HL-60 (cell line): Measurements from ENCODE around the gene NRL.
"Not testable (repeated sequence)": the region's sequence is repeated elsewhere in the genome, so short reads cannot be mapped to it uniquely, and the experiment has no call there.

Experiments
- DNase-seq, 2 experiments: peaks; one replicate each; pipeline ENCODE4 v3.0.0-alpha.2; 2010 to 2020; ENCODE audit warnings: low read depth in 1 of 2, low spot score in 1 of 2
- H3K27ac ChIP-seq: fragments of 250-450 bp; sonication (Bioruptor Pico); replicated peaks from 2 replicates; pipeline ENCODE4 v1.5.1; 2020; ENCODE audit warnings: mild to moderate bottlenecking, moderate library complexity
- H3K27me3 ChIP-seq: fragments of 250-450 bp; sonication (Bioruptor Pico); 2 replicates; pipeline ENCODE4 v1.5.1; 2021; ENCODE audit warnings: mild to moderate bottlenecking, moderate library complexity; ENCODE audit not compliant: insufficient read depth, poor library complexity, severe bottlenecking
- H3K4me3 ChIP-seq: replicated peaks from 2 replicates; pipeline ENCODE4 v1.5.1; 2011; ENCODE audit warnings: mild to moderate bottlenecking, control low read depth, low read length; ENCODE audit not compliant: insufficient read depth
- GABPA ChIP-seq: IDR thresholded peaks from 2 replicates; pipeline ENCODE4 v1.6.1; 2012; ENCODE audit warnings: low read depth
- POLR2AphosphoS5 ChIP-seq: IDR thresholded peaks from 2 replicates; pipeline ENCODE4 v1.6.1; 2012; ENCODE audit warnings: low read depth
- SPI1 ChIP-seq: IDR thresholded peaks from 2 replicates; pipeline ENCODE4 v1.6.1; 2012; ENCODE audit warnings: low read depth, mild to moderate bottlenecking, borderline replicate concordance
- TF ChIP-seq, protein P1 (sequence below): IDR thresholded peaks from one replicate; pipeline ENCODE4 v1.5.1; 2011; ENCODE audit warnings: low read length, control low read depth, inconsistent platforms; ENCODE audit not compliant: insufficient read depth
- TF ChIP-seq, protein P2 (sequence below): IDR thresholded peaks from 2 replicates; pipeline ENCODE4 v1.6.1; 2012; ENCODE audit warnings: low read depth; ENCODE audit not compliant: insufficient replicate concordance

NRL gene

GRCh38 chr14:24049002-24049401, 65.7 kb downstream of the NRL start:
- H3K27me3 ChIP-seq = peaks cover 18% of the 10 kb centered on the region
- H3K27ac ChIP-seq, H3K4me3 ChIP-seq, DNase-seq: not testable (repeated sequence)
- peak; percentile 94 for TF ChIP-seq SPI1

DNA sequence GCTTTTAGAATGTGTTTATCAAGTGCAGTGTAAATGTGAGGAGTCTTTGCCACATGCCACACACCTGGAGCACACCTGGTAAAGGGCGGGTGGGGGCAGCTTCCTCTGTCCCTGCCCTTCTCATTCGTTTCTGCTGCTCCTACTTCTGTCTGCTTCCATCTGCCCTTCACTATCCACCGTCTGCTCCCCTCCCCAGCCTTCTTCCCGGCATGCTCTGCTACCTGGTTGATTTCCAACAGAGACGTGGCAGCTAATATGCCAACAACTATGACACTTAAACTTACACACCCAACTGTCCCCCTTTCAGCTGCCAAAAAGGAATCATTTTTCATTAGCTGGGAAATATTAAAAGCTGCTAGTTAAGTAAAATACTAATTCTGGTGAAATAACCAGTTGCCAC, 72.0 kb downstream of the NRL start:
- Histone ChIP-seq H3K4me3 (no peak overlapping the region), H3K27me3 (no peaks in the 10 kb centered on the region), H3K27ac (no peak overlapping the region)
- TF ChIP-seq SPI1 (no peak), POLR2AphosphoS5 (no peak), GABPA (no peak)
- TF ChIP-seq, protein P1, sequence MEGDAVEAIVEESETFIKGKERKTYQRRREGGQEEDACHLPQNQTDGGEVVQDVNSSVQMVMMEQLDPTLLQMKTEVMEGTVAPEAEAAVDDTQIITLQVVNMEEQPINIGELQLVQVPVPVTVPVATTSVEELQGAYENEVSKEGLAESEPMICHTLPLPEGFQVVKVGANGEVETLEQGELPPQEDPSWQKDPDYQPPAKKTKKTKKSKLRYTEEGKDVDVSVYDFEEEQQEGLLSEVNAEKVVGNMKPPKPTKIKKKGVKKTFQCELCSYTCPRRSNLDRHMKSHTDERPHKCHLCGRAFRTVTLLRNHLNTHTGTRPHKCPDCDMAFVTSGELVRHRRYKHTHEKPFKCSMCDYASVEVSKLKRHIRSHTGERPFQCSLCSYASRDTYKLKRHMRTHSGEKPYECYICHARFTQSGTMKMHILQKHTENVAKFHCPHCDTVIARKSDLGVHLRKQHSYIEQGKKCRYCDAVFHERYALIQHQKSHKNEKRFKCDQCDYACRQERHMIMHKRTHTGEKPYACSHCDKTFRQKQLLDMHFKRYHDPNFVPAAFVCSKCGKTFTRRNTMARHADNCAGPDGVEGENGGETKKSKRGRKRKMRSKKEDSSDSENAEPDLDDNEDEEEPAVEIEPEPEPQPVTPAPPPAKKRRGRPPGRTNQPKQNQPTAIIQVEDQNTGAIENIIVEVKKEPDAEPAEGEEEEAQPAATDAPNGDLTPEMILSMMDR = no peak
- TF ChIP-seq, protein P2, sequence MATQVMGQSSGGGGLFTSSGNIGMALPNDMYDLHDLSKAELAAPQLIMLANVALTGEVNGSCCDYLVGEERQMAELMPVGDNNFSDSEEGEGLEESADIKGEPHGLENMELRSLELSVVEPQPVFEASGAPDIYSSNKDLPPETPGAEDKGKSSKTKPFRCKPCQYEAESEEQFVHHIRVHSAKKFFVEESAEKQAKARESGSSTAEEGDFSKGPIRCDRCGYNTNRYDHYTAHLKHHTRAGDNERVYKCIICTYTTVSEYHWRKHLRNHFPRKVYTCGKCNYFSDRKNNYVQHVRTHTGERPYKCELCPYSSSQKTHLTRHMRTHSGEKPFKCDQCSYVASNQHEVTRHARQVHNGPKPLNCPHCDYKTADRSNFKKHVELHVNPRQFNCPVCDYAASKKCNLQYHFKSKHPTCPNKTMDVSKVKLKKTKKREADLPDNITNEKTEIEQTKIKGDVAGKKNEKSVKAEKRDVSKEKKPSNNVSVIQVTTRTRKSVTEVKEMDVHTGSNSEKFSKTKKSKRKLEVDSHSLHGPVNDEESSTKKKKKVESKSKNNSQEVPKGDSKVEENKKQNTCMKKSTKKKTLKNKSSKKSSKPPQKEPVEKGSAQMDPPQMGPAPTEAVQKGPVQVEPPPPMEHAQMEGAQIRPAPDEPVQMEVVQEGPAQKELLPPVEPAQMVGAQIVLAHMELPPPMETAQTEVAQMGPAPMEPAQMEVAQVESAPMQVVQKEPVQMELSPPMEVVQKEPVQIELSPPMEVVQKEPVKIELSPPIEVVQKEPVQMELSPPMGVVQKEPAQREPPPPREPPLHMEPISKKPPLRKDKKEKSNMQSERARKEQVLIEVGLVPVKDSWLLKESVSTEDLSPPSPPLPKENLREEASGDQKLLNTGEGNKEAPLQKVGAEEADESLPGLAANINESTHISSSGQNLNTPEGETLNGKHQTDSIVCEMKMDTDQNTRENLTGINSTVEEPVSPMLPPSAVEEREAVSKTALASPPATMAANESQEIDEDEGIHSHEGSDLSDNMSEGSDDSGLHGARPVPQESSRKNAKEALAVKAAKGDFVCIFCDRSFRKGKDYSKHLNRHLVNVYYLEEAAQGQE = no peak
- DNase-seq = no peak

GRCh38 chr14:24040692-24041091, 74.1 kb downstream of the NRL start:
- TF ChIP-seq, protein P2 = no peak
- no peak for TF ChIP-seq SPI1
- TF ChIP-seq POLR2AphosphoS5 = no peak
- no peak for TF ChIP-seq GABPA
- TF ChIP-seq, protein P1 = no peak
- Histone ChIP-seq H3K27me3 (no peaks in the 10 kb centered on the region), H3K4me3 (no peak overlapping the region), H3K27ac (no peak overlapping the region)
- no peak for DNase-seq

- Histone ChIP-seq H3K27me3 (no peaks in the 10 kb centered on the region), H3K27ac (no peak overlapping the region), H3K4me3 (no peak overlapping the region)
- DNase-seq = no peak
- TF ChIP-seq SPI1 = 0 out of 2 replicates have a peak, but pooled peaks have one; percentile 2
- TF ChIP-seq POLR2AphosphoS5 = no peak
- TF ChIP-seq, protein P2 = no peak
- TF ChIP-seq, protein P1 = no peak
- no peak for TF ChIP-seq GABPA
Measured at GRCh38 chr14:24038686-24039085, 76.1 kb downstream of the NRL start.
